ENCODE measurements around the gene PDE6G. TPM values are rescaled to one million over a fixed set of nuclear protein-coding genes. Genes with fewer than 3 reads are reported as not detected.
A peak's percentile ranks its signal among the peaks of the same experiment; 100 is the strongest.

Gene PDE6G
- total and polyA plus RNA-seq, 2 donors (not counting 1 experiment from before 2014, with no cell fraction given): 0.69 to 1.1 TPM

- CTCF ChIA-PET: no interaction called here
- intact Hi-C loops (cut with micrococcal nuclease): loop anchor here (2.0 kb wide), 1 partner anchor 31 kb away; the partner anchor contains the start of gene SLC25A10
- TF ChIP-seq EZH2 (IDR thresholded peaks at IDR 0.05; ENCODE audit: borderline replicate concordance, insufficient read depth, low read depth, low read length, poor library complexity, severe bottlenecking) (no peak), CTCF (IDR thresholded peaks at IDR 0.05) (no peak)
- Histone ChIP-seq H3K4me2 (replicated peaks; ENCODE audit: low read depth, low read length, poor library complexity, severe bottlenecking) (no peak overlapping the region), H3K36me3 (replicated peaks in 1 of 2; ENCODE audit: control extremely low read depth in 1 of 2, control insufficient read depth in 1 of 2, extremely low read depth in 1 of 2, insufficient read depth in 2 of 2, low read length in 1 of 2) (peaks cover 0 to 7% of the 10 kb centered on the region in 2 experiments), H2AFZ (ENCODE audit: insufficient read depth, low read depth, low read length, poor library complexity, severe bottlenecking) (no peak overlapping the region), H4K20me1 (ENCODE audit: control insufficient read depth, insufficient read depth, low read length, poor library complexity, severe bottlenecking) (peaks cover 26% of the 10 kb centered on the region), H3K9me3 (ENCODE audit: control extremely low read depth in 1 of 3, control insufficient read depth in 2 of 3, insufficient read depth in 1 of 3, low read length in 2 of 3) (no peaks in the 10 kb centered on the region), H3K27me3 (replicated peaks in 1 of 4; ENCODE audit: control extremely low read depth in 1 of 4, control insufficient read depth in 3 of 4, insufficient read depth in 4 of 4, low read length in 3 of 4) (no peaks in the 10 kb centered on the region), H3K4me1 (ENCODE audit: control insufficient read depth in 2 of 2, insufficient read depth in 2 of 2, low read length in 2 of 2) (peaks cover 22 to 25% of the 10 kb centered on the region in 2 donors), H3K4me3 (ENCODE audit: control extremely low read depth in 1 of 5, extremely low read depth in 1 of 5, insufficient read depth in 1 of 5, low read depth in 2 of 5, low read length in 4 of 5) (no peak overlapping the region), H3K9ac (ENCODE audit: low read length) (no peak overlapping the region), H3K27ac (ENCODE audit: low read length in 2 of 2) (no peak overlapping the region), H3K79me2 (ENCODE audit: control insufficient read depth, insufficient read depth, low read length) (peaks cover 57% of the 10 kb centered on the region)
- DNase-seq (no peak), ATAC-seq (ENCODE audit: low read depth) (no peak)
- over 99% methylated on average over 17 of the region's 17 CpGs for WGBS (ENCODE audit: insufficient coverage)
- POLR2A ChIA-PET: no interaction called here
- Mint-ChIP-seq H3K9me3 (ENCODE audit: insufficient read depth) (no peaks in the 10 kb centered on the region), H3K27me3 (no peaks in the 10 kb centered on the region), H3K27ac (peak overlapping the region; percentile 32), H3K4me1 (peaks cover 29% of the 10 kb centered on the region), H3K4me3 (peak overlapping the region; percentile 7)
These were observed 25.3 kb upstream of the PDE6G start for GRCh38 chr17:81681672-81682071.

GRCh38 chr17:81680150-81680549 lies 23.8 kb upstream of the PDE6G start:
- ATAC-seq (ENCODE audit: low read depth) (no peak), DNase-seq (no peak)
- no peak overlapping the region for H3K4me2 ChIP-seq (replicated peaks; ENCODE audit: low read depth, low read length, poor library complexity, severe bottlenecking)
- Mint-ChIP-seq H3K27ac (no peak overlapping the region), H3K4me1 (peaks cover 24% of the 10 kb centered on the region), H3K9me3 (ENCODE audit: insufficient read depth) (no peaks in the 10 kb centered on the region), H3K4me3 (no peak overlapping the region), H3K27me3 (no peaks in the 10 kb centered on the region)
- 95% methylated on average over 11 of the region's 11 CpGs for WGBS (ENCODE audit: insufficient coverage)
- H3K9ac ChIP-seq (ENCODE audit: low read length): no peak overlapping the region
- peaks cover 16 to 19% of the 10 kb centered on the region in 2 donors for H3K4me1 ChIP-seq (ENCODE audit: control insufficient read depth in 2 of 2, insufficient read depth in 2 of 2, low read length in 2 of 2)
- H3K27ac ChIP-seq (ENCODE audit: low read length in 2 of 2): no peak overlapping the region
- peaks cover 11% of the 10 kb centered on the region for H4K20me1 ChIP-seq (ENCODE audit: control insufficient read depth, insufficient read depth, low read length, poor library complexity, severe bottlenecking)
- no peak for TF ChIP-seq EZH2 (IDR thresholded peaks at IDR 0.05; ENCODE audit: borderline replicate concordance, insufficient read depth, low read depth, low read length, poor library complexity, severe bottlenecking)
- TF ChIP-seq CTCF (IDR thresholded peaks at IDR 0.05): no peak
- H3K27me3 ChIP-seq (replicated peaks in 1 of 4; ENCODE audit: control extremely low read depth in 1 of 4, control insufficient read depth in 3 of 4, insufficient read depth in 4 of 4, low read length in 3 of 4): no peaks in the 10 kb centered on the region
- H3K36me3 ChIP-seq (replicated peaks in 1 of 2; ENCODE audit: control extremely low read depth in 1 of 2, control insufficient read depth in 1 of 2, extremely low read depth in 1 of 2, insufficient read depth in 2 of 2, low read length in 1 of 2): peaks cover 0 to 2% of the 10 kb centered on the region in 2 experiments
- H3K79me2 ChIP-seq (ENCODE audit: control insufficient read depth, insufficient read depth, low read length): peaks cover 42% of the 10 kb centered on the region
- no peak overlapping the region for H3K4me3 ChIP-seq (ENCODE audit: control extremely low read depth in 1 of 5, extremely low read depth in 1 of 5, insufficient read depth in 1 of 5, low read depth in 2 of 5, low read length in 4 of 5)
- intact Hi-C loops (cut with micrococcal nuclease): no loop called here
- ChIA-PET CTCF (no interaction called here), POLR2A (no interaction called here)
- no peak overlapping the region for H2AFZ ChIP-seq (ENCODE audit: insufficient read depth, low read depth, low read length, poor library complexity, severe bottlenecking)
- H3K9me3 ChIP-seq (ENCODE audit: control extremely low read depth in 1 of 3, control insufficient read depth in 2 of 3, insufficient read depth in 1 of 3, low read length in 2 of 3): no peaks in the 10 kb centered on the region
